ENCODE measurements around the gene ZNF787. TPM values are rescaled to one million over a fixed set of nuclear protein-coding genes. Genes with fewer than 3 reads are reported as not detected.

ZNF787 gene
- total and polyA plus RNA-seq, 2 of the 13 experiments (the other 11 are each of a cell fraction or from before 2014, with no cell fraction given) = 15.1 to 42.8 TPM

DNA sequence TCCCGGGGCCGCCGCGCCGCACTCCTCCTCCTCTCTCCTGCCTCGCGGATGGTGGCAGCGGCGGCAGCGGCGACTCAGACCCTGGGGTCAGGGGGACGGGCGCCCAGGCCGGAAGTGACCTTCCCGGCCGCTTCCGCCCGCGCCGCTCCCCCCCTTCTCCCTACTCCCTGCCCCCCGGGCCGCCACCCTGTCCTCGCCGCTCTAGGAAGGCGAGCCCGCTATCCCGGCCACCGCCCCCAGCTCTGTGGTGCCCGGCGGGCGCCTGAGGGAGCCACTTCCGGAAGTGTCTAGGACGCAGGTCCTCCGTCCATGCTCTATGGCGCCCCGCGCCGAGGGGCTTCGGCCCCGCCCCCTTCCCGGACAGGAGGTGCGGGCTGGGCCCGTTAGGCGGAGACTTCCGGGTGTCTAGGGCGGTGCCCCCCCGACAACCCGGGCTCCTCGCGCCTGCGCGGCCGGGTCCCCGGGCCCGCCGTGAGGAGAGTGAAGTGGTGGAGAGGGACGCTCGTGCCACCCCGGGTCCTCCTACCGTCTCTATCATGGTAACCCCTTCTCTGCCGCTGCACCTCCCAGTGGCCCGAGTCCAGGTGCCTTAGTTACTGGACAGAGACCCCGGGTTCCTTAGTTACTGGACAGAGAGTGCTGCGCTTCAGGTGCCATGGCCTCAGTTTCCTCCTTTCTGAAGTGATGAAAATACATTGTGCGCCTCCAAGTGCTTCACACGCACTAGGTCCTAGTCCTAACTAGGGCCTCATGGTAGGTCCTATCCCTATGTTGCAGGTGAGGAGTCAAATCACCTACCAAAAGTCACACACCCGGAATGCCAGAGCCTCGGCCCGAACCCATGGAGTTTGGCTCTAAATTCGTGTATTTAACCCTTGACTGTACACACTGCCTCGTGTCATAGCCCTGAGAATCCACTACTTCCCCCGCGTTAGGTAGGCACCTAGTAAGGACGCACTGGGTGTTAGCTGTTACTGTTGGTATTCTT, at the start of gene ZNF787 (continued):
- TF ChIP-seq ATM (IDR thresholded peaks at IDR 0.05; ENCODE audit: borderline replicate concordance) = no peak
- no peak; the same call in 1 of the 2 replicates for TF ChIP-seq KLF9 (CRISPR knock-in tag; IDR thresholded peaks at IDR 0.05; ENCODE audit: low read depth)
- TF ChIP-seq, protein P1, sequence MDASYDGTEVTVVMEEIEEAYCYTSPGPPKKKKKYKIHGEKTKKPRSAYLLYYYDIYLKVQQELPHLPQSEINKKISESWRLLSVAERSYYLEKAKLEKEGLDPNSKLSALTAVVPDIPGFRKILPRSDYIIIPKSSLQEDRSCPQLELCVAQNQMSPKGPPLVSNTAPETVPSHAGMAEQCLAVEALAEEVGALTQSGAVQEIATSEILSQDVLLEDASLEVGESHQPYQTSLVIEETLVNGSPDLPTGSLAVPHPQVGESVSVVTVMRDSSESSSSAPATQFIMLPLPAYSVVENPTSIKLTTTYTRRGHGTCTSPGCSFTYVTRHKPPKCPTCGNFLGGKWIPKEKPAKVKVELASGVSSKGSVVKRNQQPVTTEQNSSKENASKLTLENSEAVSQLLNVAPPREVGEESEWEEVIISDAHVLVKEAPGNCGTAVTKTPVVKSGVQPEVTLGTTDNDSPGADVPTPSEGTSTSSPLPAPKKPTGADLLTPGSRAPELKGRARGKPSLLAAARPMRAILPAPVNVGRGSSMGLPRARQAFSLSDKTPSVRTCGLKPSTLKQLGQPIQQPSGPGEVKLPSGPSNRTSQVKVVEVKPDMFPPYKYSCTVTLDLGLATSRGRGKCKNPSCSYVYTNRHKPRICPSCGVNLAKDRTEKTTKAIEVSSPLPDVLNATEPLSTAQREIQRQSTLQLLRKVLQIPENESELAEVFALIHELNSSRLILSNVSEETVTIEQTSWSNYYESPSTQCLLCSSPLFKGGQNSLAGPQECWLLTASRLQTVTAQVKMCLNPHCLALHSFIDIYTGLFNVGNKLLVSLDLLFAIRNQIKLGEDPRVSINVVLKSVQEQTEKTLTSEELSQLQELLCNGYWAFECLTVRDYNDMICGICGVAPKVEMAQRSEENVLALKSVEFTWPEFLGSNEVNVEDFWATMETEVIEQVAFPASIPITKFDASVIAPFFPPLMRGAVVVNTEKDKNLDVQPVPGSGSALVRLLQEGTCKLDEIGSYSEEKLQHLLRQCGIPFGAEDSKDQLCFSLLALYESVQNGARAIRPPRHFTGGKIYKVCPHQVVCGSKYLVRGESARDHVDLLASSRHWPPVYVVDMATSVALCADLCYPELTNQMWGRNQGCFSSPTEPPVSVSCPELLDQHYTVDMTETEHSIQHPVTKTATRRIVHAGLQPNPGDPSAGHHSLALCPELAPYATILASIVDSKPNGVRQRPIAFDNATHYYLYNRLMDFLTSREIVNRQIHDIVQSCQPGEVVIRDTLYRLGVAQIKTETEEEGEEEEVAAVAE (CRISPR knock-in tag; IDR thresholded peaks at IDR 0.05; ENCODE audit: borderline replicate concordance) = no peak
- no peak for TF ChIP-seq ZNF883 (CRISPR knock-in tag; IDR thresholded peaks at IDR 0.05; ENCODE audit: not compliant biosample characterization)
- peak; percentile 60; the same call in 1 of the 2 replicates for TF ChIP-seq FOXK1 (CRISPR knock-in tag; IDR thresholded peaks at IDR 0.05; ENCODE audit: borderline replicate concordance, low read depth)
- 0 out of 2 replicates have a peak, but pooled peaks have one; percentile 31 for TF ChIP-seq AKAP8 (CRISPR knock-in tag; IDR thresholded peaks at IDR 0.05)
- no peak for TF ChIP-seq ZNF766 (CRISPR knock-in tag; IDR thresholded peaks at IDR 0.05; ENCODE audit: borderline replicate concordance)
- TF ChIP-seq BATF2 (CRISPR knock-in tag; IDR thresholded peaks at IDR 0.05) = peak; percentile 17; the same call in 1 of the 2 replicates
- no peak for TF ChIP-seq NPAS2 (CRISPR knock-in tag; IDR thresholded peaks at IDR 0.05; ENCODE audit: borderline replicate concordance)
- peak; percentile 85 for TF ChIP-seq MAZ (IDR thresholded peaks at IDR 0.05; ENCODE audit: borderline replicate concordance, low read depth, low read length)
- peak; percentile 60 for TF ChIP-seq MAZ (CRISPR knock-in tag; IDR thresholded peaks at IDR 0.05; ENCODE audit: low read depth)
- TF ChIP-seq BCLAF1 (IDR thresholded peaks at IDR 0.05) = no peak
- TF ChIP-seq ZNF343 (CRISPR knock-in tag; IDR thresholded peaks at IDR 0.05) = peak; percentile 62; the same call in 1 of the 2 replicates
- TF ChIP-seq SALL1 (CRISPR knock-in tag; IDR thresholded peaks at IDR 0.05) = peak; percentile 76
- TF ChIP-seq ZNF367 (CRISPR knock-in tag; IDR thresholded peaks at IDR 0.05; ENCODE audit: borderline replicate concordance) = no peak
- TF ChIP-seq ZNF556 (CRISPR knock-in tag; IDR thresholded peaks at IDR 0.05; ENCODE audit: borderline replicate concordance) = peak; percentile 88; the same call in 1 of the 2 replicates
- peak; percentile 89 for TF ChIP-seq SAP130 (CRISPR knock-in tag; IDR thresholded peaks at IDR 0.05; ENCODE audit: low read depth)
- no peak for TF ChIP-seq RFX3 (CRISPR knock-in tag; IDR thresholded peaks at IDR 0.05)
- TF ChIP-seq NKX3-1 (CRISPR knock-in tag; IDR thresholded peaks at IDR 0.05) = no peak
- no peak for TF ChIP-seq ZNF644 (CRISPR knock-in tag; IDR thresholded peaks at IDR 0.05; ENCODE audit: low read depth)

Data from HepG2 (cell line).